ENCODE data around the gene STAG1.

Gene STAG1

GRCh38 chr3:136602818-136603217 lies 149.4 kb downstream of the STAG1 start:
- Histone ChIP-seq H3K27ac (ENCODE audit: low read length) (no peak overlapping the region), H3K36me3 (replicated peaks; ENCODE audit: low read depth, low read length) (peaks cover 6% of the 10 kb centered on the region), H3K9ac (ENCODE audit: low read length) (no peak overlapping the region), H3K4me1 (ENCODE audit: low read length) (no peaks in the 10 kb centered on the region), H4K20me1 (ENCODE audit: insufficient read depth, low read length) (no peaks in the 10 kb centered on the region), H3K27me3 (ENCODE audit: low read depth, low read length) (no peaks in the 10 kb centered on the region), H3K79me2 (ENCODE audit: low read length) (no peaks in the 10 kb centered on the region), H3K4me2 (ENCODE audit: low read length) (no peak overlapping the region), H3K9me3 (ENCODE audit: insufficient read depth, low read length) (no peaks in the 10 kb centered on the region), H3K4me3 (ENCODE audit: low read length) (no peak overlapping the region), H2AFZ (ENCODE audit: low read depth, low read length) (no peak overlapping the region)
- TF ChIP-seq EZH2phosphoT487 (IDR thresholded peaks at IDR 0.05; ENCODE audit: low read depth) (no peak), CTCF (IDR thresholded peaks at IDR 0.05; ENCODE audit: low read depth, low read length) (no peak)

- TF ChIP-seq EZH2phosphoT487 (IDR thresholded peaks at IDR 0.05; ENCODE audit: low read depth) (no peak), CTCF (IDR thresholded peaks at IDR 0.05; ENCODE audit: low read depth, low read length) (no peak)
- no peak overlapping the region for H3K4me3 ChIP-seq (ENCODE audit: low read length)
- H3K9ac ChIP-seq (ENCODE audit: low read length), result no peak overlapping the region
- no peaks in the 10 kb centered on the region for H3K4me1 ChIP-seq (ENCODE audit: low read length)
- no peaks in the 10 kb centered on the region for H3K36me3 ChIP-seq (replicated peaks; ENCODE audit: low read depth, low read length)
- no peaks in the 10 kb centered on the region for H3K27me3 ChIP-seq (ENCODE audit: low read depth, low read length)
- no peak overlapping the region for H3K27ac ChIP-seq (ENCODE audit: low read length)
- no peaks in the 10 kb centered on the region for H3K9me3 ChIP-seq (ENCODE audit: insufficient read depth, low read length)
- no peak overlapping the region for H2AFZ ChIP-seq (ENCODE audit: low read depth, low read length)
- H3K79me2 ChIP-seq (ENCODE audit: low read length), result no peaks in the 10 kb centered on the region
- no peaks in the 10 kb centered on the region for H4K20me1 ChIP-seq (ENCODE audit: insufficient read depth, low read length)
- H3K4me2 ChIP-seq (ENCODE audit: low read length), result no peak overlapping the region
Measured at GRCh38 chr3:136595913-136596697, 156.1 kb downstream of the STAG1 start.

- H3K27me3 ChIP-seq (ENCODE audit: low read depth, low read length), result no peaks in the 10 kb centered on the region
- H4K20me1 ChIP-seq (ENCODE audit: insufficient read depth, low read length), result no peaks in the 10 kb centered on the region
- H3K4me1 ChIP-seq (ENCODE audit: low read length), result peaks cover 8% of the 10 kb centered on the region
- no peak overlapping the region for H3K9ac ChIP-seq (ENCODE audit: low read length)
- H3K4me2 ChIP-seq (ENCODE audit: low read length), result no peak overlapping the region
- H2AFZ ChIP-seq (ENCODE audit: low read depth, low read length), result no peak overlapping the region
- no peak overlapping the region for H3K4me3 ChIP-seq (ENCODE audit: low read length)
- H3K27ac ChIP-seq (ENCODE audit: low read length), result no peak overlapping the region
- H3K79me2 ChIP-seq (ENCODE audit: low read length), result no peaks in the 10 kb centered on the region
- TF ChIP-seq EZH2phosphoT487 (IDR thresholded peaks at IDR 0.05; ENCODE audit: low read depth) (no peak), CTCF (IDR thresholded peaks at IDR 0.05; ENCODE audit: low read depth, low read length) (no peak)
- H3K9me3 ChIP-seq (ENCODE audit: insufficient read depth, low read length), result no peaks in the 10 kb centered on the region
- no peaks in the 10 kb centered on the region for H3K36me3 ChIP-seq (replicated peaks; ENCODE audit: low read depth, low read length)
Measured at GRCh38 chr3:136586580-136586979, 165.6 kb downstream of the STAG1 start.

GRCh38 chr3:136584728-136585127 lies 167.4 kb downstream of the STAG1 start:
- Histone ChIP-seq H3K9me3 (ENCODE audit: insufficient read depth, low read length) (no peaks in the 10 kb centered on the region), H3K4me2 (ENCODE audit: low read length) (no peak overlapping the region), H3K27ac (ENCODE audit: low read length) (no peak overlapping the region), H2AFZ (ENCODE audit: low read depth, low read length) (no peak overlapping the region), H3K79me2 (ENCODE audit: low read length) (no peaks in the 10 kb centered on the region), H3K4me1 (ENCODE audit: low read length) (peaks cover 8% of the 10 kb centered on the region), H3K36me3 (replicated peaks; ENCODE audit: low read depth, low read length) (no peaks in the 10 kb centered on the region), H4K20me1 (ENCODE audit: insufficient read depth, low read length) (no peaks in the 10 kb centered on the region), H3K4me3 (ENCODE audit: low read length) (no peak overlapping the region), H3K27me3 (ENCODE audit: low read depth, low read length) (no peaks in the 10 kb centered on the region), H3K9ac (ENCODE audit: low read length) (no peak overlapping the region)
- TF ChIP-seq EZH2phosphoT487 (IDR thresholded peaks at IDR 0.05; ENCODE audit: low read depth) (no peak), CTCF (IDR thresholded peaks at IDR 0.05; ENCODE audit: low read depth, low read length) (no peak)

Data from OCI-LY3 (cell line).